ENCODE measurements around the gene IFT52.

Gene IFT52

GRCh38 chr20:43665466-43666176 is 74.9 kb downstream of the IFT52 start:
- TF ChIP-seq EGR1 (IDR thresholded peaks at IDR 0.05) (no peak), TEAD4 (IDR thresholded peaks at IDR 0.05) (no peak), TAF1 (IDR thresholded peaks at IDR 0.05; ENCODE audit: low read depth) (no peak), MAX (IDR thresholded peaks at IDR 0.05) (no peak), REST (IDR thresholded peaks at IDR 0.05; ENCODE audit: low read depth) (no peak), EP300 (IDR thresholded peaks at IDR 0.05; ENCODE audit: borderline replicate concordance) (no peak), ZBTB7A (IDR thresholded peaks at IDR 0.05; ENCODE audit: low read depth) (no peak), CEBPB (IDR thresholded peaks at IDR 0.05) (no peak), CREB1 (IDR thresholded peaks at IDR 0.05; ENCODE audit: low read depth) (no peak), NFIC (IDR thresholded peaks at IDR 0.05) (no peak), TCF12 (IDR thresholded peaks at IDR 0.05; ENCODE audit: low read depth) (no peak), YY1 (IDR thresholded peaks at IDR 0.05; ENCODE audit: low read depth) (no peak), RAD21 (IDR thresholded peaks at IDR 0.05; ENCODE audit: low read depth) (no peak), USF1 (IDR thresholded peaks at IDR 0.05) (no peak), FOXM1 (IDR thresholded peaks at IDR 0.05; ENCODE audit: borderline replicate concordance, low read depth) (no peak)

- peak; percentile 42; the same call in 1 of the 2 replicates for TF ChIP-seq TAF1 (IDR thresholded peaks at IDR 0.05; ENCODE audit: low read depth)
- peak; percentile 18; the same call in 1 of the 2 replicates for TF ChIP-seq ZBTB7A (IDR thresholded peaks at IDR 0.05; ENCODE audit: low read depth)
- TF ChIP-seq FOXM1 (IDR thresholded peaks at IDR 0.05; ENCODE audit: borderline replicate concordance, low read depth), result no peak
- TF ChIP-seq MAX (IDR thresholded peaks at IDR 0.05), result peak; percentile 94
Observed at GRCh38 chr20:43666376-43667328, 75.9 kb downstream of the IFT52 start, which contains the start of gene MYBL2. MYBL2 (plus strand) TSS chr20:43667114; CDS start chr20:43667284, 170 bp downstream.

GRCh38 chr20:43667341-43668132 is 76.8 kb downstream of the IFT52 start:
- TF ChIP-seq ZBTB7A (IDR thresholded peaks at IDR 0.05; ENCODE audit: low read depth) (0 out of 2 replicates have a peak, but pooled peaks have one; percentile 13), FOXM1 (IDR thresholded peaks at IDR 0.05; ENCODE audit: borderline replicate concordance, low read depth) (no peak)

- TF ChIP-seq CEBPB (IDR thresholded peaks at IDR 0.05) (no peak), TAF1 (IDR thresholded peaks at IDR 0.05; ENCODE audit: low read depth) (no peak), RAD21 (IDR thresholded peaks at IDR 0.05; ENCODE audit: low read depth) (no peak), EP300 (IDR thresholded peaks at IDR 0.05; ENCODE audit: borderline replicate concordance) (no peak), TEAD4 (IDR thresholded peaks at IDR 0.05) (no peak), TCF12 (IDR thresholded peaks at IDR 0.05; ENCODE audit: low read depth) (no peak)
Observed at GRCh38 chr20:43669332-43669731, 78.6 kb downstream of the IFT52 start.

- TF ChIP-seq ZBTB7A (IDR thresholded peaks at IDR 0.05; ENCODE audit: low read depth) (no peak), EGR1 (IDR thresholded peaks at IDR 0.05) (no peak), TCF12 (IDR thresholded peaks at IDR 0.05; ENCODE audit: low read depth) (no peak), USF1 (IDR thresholded peaks at IDR 0.05) (no peak), TAF1 (IDR thresholded peaks at IDR 0.05; ENCODE audit: low read depth) (no peak), REST (IDR thresholded peaks at IDR 0.05; ENCODE audit: low read depth) (no peak), YY1 (IDR thresholded peaks at IDR 0.05; ENCODE audit: low read depth) (no peak), EP300 (IDR thresholded peaks at IDR 0.05; ENCODE audit: borderline replicate concordance) (no peak)
Observed at GRCh38 chr20:43670423-43670822, 79.7 kb downstream of the IFT52 start.
